GM08714 (cell line): ENCODE results near the gene RASSF3.

ENCODE experiments used
- H3K4me3 ChIP-seq: fragments of 200-500 bp; sonication (Bioruptor generic); 2 replicates; pipeline ENCODE4 v1.5.1; 2014; ENCODE audit warnings: mild to moderate bottlenecking, low read length, inconsistent platforms
- ZNF274 ChIP-seq: IDR thresholded peaks from 2 replicates; pipeline ENCODE4 v1.6.1; 2012; ENCODE audit warnings: mild to moderate bottlenecking, low read depth, low read length

The RASSF3 gene

DNA sequence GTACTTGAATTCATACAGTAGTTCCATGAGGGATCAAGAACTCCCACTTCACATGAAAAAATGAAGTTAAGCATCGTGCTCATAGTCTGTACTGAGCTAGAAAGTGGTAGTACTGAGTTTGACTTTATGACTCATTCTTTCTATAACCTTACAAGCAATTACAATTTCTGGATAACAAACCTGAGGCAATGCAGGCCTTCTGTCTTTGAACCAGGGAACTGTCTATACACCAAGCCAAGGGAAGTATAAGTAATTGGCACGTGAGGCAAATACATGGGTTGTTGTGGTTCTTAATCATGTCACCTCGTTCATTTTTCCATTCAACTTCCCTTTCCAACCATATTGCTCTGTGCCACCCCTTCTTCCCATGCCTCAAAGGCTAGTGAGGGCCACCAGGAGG lies 132.1 kb downstream of the RASSF3 start:
- no peak for TF ChIP-seq ZNF274
- no peak overlapping the region for H3K4me3 ChIP-seq

DNA sequence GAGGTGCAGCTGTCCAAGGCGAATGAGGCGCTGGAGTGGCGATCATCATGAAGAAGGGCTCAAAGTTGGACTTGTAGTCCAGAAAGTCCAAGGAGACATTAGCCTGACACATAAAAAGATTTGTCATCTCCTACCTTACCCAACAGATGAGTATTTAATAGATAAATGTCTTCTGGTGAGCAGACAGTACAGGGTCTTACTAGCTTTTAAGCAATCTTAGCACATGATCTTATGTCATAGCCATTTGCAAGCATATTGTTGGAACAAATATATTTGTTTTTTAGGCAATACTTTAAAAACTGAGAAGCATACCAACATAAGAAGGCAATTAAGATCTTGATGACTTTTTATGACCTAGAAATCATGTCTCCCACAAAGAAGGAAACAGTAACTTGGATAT lies 132.9 kb downstream of the RASSF3 start:
- no peak overlapping the region for H3K4me3 ChIP-seq
- no peak for TF ChIP-seq ZNF274

DNA sequence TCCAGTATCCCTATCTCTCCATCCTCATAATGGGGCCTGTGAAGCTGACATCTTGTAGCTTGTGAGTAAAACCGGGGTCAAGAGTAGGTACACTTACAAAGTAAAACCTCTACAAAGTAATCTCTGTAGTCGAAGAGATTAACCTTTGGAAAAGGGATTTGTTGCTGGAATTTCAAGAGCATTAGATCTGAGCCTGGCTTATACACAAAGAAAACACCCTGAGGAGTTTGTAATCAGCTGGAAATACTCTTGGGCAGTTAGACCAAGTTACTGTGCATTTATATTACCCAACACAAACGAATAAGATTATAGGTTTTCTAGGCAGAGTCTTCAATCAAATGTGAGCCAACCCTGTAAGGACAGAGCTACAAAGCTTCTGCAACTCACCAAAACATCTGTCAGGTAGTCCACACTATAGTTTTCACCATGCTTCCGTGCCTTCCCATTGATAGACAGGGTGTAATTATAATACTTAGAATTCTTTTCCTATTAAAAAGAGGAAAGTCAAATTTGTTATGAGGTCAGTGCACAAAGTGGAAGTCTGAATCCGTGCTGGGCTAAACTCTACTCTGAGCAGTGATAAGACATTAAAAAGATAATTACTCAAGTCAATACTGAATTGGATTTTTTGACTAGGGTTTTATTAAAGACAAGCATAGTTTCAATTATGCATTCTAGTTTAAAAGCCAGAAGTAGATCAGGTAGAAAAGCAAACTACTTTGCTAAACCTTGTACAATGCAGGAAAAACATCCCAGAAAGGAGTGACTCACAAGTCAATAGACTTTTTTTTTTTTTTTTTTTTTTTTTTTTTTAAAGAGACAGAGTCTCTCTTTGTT lies 134.3 kb downstream of the RASSF3 start:
- H3K4me3 ChIP-seq: no peak overlapping the region
- TF ChIP-seq ZNF274: no peak

DNA sequence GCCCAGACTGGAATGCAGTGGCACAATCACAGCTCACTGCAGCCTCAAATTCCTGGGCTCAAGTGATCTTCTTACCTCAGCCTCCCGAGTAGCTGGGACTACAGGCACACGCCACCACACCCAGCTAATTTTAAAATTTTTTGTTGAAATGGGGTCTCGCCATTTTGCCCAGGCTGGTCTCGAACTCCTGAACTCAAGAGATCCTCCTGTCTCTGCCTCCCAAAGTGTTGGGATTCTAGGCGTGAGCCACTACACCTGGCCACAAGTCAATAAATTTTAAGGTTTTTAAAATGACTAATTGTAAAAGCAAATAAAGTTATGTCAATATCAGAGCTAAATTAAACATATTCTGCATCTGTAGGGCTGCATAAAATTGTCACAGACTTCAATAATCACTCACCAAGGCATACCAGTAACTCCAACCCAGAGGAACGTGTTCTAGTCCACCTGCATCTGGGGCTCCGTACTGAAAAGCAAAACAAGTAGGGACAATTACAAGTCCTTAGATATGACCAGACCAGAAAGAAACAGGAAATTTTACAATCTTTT lies 135.0 kb downstream of the RASSF3 start:
- H3K4me3 ChIP-seq: no peak overlapping the region
- no peak for TF ChIP-seq ZNF274

DNA sequence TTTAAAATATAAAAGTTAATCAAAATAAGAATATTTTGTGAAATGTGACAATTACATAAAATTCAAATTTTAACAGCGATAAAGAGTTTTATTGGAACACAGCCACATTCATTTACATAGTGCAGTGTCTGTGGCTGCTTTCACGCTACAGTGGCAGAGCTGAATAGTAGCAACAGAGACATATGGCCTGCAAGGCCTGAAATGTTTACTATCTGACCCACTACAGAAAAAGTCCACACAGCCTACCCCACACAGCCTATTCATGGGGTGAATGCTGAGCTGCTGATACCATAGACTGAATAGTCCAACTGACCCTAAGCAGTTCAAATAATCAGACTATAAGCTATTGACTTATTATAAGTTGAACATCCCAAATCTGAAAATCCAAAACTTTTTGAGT lies 135.7 kb downstream of the RASSF3 start:
- no peak for TF ChIP-seq ZNF274
- no peak overlapping the region for H3K4me3 ChIP-seq

DNA sequence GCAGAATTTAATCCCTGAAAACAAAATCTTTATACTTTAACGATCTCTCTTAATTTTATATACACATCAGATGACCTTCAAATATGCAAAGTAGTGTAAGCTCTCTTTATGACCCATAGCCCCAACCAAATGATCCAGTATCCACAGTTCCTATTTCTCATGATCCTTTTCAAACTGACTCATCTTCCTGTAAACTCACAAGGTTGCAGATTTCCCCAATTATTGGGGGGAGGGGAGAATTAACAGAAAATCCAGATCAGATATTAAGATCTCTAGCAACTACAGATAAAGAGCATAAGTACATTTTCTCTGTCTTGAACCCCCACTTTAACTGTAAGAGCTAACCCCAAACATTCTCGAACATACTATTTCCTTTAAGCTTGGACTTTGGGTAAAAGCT lies 136.4 kb downstream of the RASSF3 start:
- no peak for TF ChIP-seq ZNF274
- no peak overlapping the region for H3K4me3 ChIP-seq
